NAMALWA (cell line): ENCODE measurements around the gene NTRK2.
"Not testable (repeated sequence)": the region's sequence is repeated elsewhere in the genome, so short reads cannot be mapped to it uniquely, and the experiment has no call there.

Experiments used
- DNase-seq: peaks from one replicate; pipeline ENCODE4 v3.0.0-alpha.2; 2015; ENCODE audit warnings: low spot score

The NTRK2 gene

GRCh38 chr9:84893419-84894128, 224.0 kb downstream of the NTRK2 start:
- DNase-seq, result no peak

DNA sequence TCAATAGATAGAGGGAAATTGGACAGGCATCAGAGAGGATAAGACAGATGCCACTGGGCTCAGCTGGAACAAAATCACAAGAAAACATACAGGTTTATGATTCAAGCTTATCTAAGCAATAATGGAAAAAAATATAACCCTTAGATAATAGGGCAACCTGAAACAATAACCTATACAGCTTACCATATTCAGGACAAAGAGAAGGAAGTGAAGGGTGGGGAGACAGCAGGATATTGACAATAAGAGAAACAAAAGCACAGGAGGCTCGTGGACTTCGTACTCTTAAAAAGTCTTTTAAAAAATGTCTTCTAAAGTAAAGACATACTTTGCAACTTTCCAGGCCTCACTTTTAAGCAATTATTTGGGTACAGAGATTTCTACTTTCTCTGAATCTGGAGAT, 225.3 kb downstream of the NTRK2 start:
- no peak for DNase-seq

- no peak for DNase-seq
Measured at GRCh38 chr9:84897362-84898094, 228.0 kb downstream of the NTRK2 start.

GRCh38 chr9:84898188-84898587, 228.7 kb downstream of the NTRK2 start:
- DNase-seq, result no peak

GRCh38 chr9:84898618-84899017, 229.1 kb downstream of the NTRK2 start:
- DNase-seq, result not testable (repeated sequence)

GRCh38 chr9:84899326-84899725, 229.8 kb downstream of the NTRK2 start:
- no peak for DNase-seq

DNA sequence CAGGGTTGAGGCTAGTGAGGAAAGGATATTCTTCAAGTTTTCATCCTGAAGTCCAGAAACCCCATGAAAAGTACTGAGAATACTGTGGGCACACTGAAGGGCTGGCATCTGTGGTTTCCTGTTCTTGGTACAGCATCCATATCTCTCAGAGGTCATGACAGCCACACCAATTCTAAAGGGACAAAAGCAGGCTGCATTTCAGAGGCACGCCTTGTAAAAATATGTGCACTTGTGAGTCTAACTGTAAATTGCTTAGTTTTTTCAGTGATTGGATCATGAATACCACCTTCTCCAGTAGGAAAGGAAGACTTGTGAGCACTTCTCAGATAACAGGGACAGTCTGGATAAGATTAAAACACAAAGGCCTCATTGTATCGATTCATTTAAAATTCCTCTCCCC, 230.9 kb downstream of the NTRK2 start:
- no peak for DNase-seq

DNA sequence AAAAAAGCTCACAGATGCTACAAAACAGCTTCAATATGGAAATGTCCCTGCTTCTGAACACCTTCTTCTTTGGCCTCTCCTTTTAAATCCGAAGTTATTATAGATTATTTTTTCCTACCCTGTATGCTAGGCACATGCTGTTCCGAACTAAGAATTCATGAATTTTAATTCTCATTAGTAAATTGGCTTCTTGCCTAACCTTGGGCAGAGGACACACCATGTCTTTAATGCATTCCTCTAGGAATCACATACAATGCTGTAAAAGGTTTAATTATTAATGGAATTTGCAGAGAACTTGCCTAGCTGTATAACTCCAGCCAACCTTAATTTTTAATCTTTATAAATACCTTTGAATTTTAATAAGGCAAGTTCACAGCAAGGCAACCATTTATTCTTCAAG, 234.4 kb downstream of the NTRK2 start:
- no peak for DNase-seq

DNA sequence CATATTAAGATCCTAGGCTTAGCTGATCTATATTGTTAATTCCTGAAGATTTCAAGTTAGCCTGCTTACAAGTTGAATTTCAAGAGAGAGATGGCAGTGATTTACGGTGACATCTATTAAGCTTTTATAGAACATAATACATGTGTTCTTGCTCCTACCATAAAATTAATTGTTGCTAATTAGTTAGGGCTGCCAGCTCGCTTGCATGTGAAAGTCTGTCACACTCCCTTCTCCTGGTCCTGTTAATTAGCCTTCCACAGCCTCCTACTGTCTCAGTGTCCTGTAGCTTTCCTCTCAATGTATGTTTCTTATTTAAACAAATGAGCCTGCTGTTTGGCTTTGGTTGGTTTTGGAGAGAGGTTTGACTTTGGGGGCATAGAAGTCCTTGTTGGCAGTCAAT, 247.2 kb downstream of the NTRK2 start:
- no peak for DNase-seq

DNA sequence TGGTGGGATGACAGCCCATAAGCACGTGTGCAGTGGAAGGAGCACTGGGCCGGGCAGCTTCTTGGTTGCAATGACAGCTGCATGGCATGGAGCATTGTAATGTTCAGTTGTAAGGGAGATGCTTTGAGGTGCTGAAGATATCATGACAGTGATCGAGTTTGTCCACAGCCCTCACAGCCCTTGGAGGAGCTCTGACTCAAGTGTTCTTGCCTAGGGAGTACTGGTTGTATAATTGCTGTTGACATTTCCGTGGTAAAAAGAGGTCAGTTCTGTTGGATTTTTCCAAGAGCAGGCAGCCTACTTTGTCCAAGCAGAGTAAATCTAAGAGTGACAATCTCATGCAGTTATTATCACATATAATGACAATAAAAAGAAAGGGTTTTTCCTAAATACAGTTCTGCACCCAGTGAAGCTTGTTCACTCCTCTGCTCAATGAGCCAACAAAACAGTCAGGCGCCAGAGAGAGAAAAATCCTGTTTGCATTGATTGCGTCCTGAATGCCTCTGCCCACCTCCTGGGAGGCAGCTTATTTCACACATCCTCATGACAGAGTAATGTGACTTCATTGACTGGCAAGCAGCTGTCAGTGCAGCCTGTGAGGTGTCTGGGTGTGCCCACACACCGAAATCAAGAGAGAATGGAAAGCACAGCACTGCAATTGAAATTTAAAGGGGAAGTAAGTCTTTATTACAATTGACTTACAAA, 248.0 kb downstream of the NTRK2 start:
- no peak for DNase-seq

- no peak for DNase-seq
Measured at GRCh38 chr9:84919440-84919839, 249.9 kb downstream of the NTRK2 start.

DNA sequence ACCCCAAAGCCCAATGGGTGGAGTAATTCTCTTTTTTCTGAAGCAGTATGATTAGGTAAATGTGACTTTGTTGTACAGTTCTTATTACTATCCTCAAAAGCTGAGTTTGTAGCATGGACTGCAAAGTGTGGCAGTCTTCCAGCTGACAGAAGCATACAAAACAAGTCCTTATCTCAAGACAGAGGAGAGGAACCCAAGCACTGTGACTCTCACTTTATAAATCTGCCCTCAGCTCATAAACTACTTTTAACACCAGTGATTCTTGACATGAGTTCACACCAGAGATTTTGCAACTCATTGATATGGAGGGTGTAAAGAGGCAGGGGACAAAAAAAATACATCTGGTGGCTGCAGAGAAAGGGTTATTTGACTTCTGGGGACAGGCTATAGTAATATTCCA, 251.6 kb downstream of the NTRK2 start:
- DNase-seq, result no peak

- no peak for DNase-seq
Measured at GRCh38 chr9:84922051-84922450, 252.5 kb downstream of the NTRK2 start.

DNA sequence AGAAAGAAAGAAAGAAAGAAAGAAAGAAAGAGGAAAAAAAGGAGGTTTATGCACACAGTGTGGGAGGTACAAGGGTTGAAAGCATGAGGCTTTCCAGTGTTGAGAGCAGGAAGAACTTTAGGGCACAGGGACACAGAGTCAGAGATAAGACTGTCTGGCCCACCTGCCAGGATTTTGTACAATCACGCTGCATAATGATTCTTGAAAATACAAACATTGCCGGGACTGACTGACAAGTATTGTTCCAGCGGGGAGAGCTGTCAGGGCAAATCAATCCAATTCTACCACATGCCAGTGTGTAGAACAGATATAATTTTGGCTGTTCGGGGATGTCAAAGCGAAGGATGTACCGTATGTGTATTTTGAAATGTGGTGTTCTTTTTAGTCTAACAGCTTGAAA, 254.7 kb downstream of the NTRK2 start:
- no peak for DNase-seq

GRCh38 chr9:84925225-84925872, 255.8 kb downstream of the NTRK2 start:
- DNase-seq, result no peak

GRCh38 chr9:84926793-84927192, 257.3 kb downstream of the NTRK2 start:
- no peak for DNase-seq

GRCh38 chr9:84928419-84928818, 258.9 kb downstream of the NTRK2 start:
- DNase-seq, result no peak

GRCh38 chr9:84929068-84929467, 259.5 kb downstream of the NTRK2 start:
- DNase-seq, result no peak

- DNase-seq, result no peak
Measured at GRCh38 chr9:84932915-84933527, 263.5 kb downstream of the NTRK2 start.

GRCh38 chr9:84935528-84936117, 266.1 kb downstream of the NTRK2 start:
- DNase-seq, result no peak

- no peak for DNase-seq
Measured at GRCh38 chr9:84937180-84937579, 267.7 kb downstream of the NTRK2 start.

DNA sequence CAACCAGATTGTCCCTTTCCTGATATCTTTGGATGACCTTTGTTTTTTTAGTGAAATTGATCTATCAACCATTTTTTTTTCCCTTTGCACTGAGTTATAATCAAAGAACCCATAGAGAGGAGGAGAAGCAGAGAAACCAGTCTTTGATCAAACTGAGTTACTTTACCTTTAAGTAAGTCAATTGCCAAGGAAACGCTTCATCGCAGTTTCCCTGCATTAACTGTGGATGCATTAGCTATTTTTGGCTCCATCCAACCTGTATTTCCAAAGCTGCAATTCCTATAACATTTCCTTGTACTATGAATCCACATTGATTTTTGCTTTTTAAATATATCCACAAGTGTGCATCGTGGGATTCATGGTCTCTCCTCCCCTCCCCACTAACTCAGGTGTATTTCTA, 268.1 kb downstream of the NTRK2 start:
- DNase-seq, result no peak
